ENCODE results near the gene OR56A5.
A peak's percentile ranks its signal among the peaks of the same experiment; 100 is the strongest.
"Not testable (repeated sequence)": the region's sequence is repeated elsewhere in the genome, so short reads cannot be mapped to it uniquely, and the experiment has no call there.

OR56A5 gene, protein sequence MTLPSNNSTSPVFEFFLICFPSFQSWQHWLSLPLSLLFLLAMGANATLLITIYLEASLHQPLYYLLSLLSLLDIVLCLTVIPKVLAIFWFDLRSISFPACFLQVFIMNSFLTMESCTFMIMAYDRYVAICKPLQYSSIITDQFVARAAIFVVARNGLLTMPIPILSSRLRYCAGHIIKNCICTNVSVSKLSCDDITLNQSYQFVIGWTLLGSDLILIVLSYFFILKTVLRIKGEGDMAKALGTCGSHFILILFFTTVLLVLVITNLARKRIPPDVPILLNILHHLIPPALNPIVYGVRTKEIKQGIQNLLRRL

DNA sequence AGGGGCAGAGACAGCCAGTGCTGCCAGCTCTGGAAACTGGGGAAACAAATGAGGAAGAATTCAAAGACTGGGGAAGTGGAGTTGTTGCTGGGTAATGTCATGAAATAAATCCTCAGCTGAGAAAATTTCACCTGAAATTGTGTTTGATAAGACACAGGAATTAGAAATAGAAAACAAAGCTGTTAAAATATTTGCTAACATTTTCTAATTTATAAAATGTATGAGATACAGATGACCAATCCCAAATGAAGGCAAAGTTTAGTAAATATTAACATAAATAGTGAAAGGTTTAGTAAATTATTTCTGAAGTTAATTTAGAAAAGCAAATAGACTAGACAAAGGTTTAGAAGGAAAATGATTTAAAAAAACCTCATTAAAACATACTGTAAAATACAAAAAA lies at the start of gene OR56A5:
TSS of gene OR56A5 (minus strand) at position 101 of the 400 bp plus-strand sequence. CDS start at position 101, 0 bp downstream.
- no peak for DNase-seq (ENCODE audit: low read depth)

DNA sequence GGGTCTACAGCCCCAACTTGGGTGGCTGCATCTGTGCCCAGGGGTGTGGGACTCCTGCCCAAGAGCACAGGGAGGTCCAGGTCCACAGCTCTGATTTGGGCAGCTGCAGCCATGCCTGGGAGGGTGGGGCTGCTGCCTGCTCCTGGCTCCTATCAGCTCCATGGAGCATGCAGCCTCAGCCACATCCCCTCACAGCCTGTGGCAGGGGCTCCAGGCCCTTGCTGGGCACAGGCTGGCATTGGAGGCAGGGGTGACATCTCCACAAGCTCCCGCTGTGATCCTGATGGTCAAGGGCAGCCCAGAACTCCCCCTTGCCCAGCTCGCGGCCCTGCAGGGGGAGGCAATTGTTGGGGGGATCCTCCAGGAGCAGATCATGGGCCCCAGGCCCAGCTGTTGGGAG lies 44.7 kb upstream of the OR56A5 start:
- no peak for DNase-seq (ENCODE audit: low read depth)

DNA sequence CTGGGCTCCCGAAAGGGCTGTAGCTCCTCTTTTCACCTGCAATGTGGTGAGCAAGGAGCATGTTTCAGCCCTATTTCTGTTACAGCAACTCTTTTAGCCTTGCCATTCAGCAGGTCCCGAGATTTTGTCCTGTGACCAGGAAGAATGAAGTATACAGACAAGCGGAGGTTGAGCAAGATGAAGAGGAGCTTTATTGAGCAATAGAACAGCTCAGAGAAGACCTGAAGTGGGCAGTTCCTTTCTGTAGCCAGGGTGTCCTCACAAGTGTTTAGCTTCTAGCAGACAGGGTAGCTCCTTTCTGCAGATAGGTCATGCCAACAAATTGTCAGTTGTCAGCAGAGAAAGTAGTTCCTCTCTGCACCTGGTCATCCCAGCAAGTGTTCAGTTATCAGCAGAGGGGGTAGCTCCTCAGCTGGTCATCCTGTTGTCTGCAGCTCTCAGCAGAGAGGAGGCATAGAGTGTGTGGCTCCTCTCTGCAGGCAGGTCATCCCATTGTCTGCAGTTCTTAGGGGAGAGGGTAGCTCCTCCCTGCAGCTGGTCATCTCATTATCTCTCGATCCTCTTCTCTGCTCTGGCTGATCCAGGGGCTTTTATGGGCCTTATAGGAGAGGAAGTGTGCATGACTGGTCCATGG lies 43.9 kb upstream of the OR56A5 start:
- DNase-seq (ENCODE audit: low read depth): no peak

DNA sequence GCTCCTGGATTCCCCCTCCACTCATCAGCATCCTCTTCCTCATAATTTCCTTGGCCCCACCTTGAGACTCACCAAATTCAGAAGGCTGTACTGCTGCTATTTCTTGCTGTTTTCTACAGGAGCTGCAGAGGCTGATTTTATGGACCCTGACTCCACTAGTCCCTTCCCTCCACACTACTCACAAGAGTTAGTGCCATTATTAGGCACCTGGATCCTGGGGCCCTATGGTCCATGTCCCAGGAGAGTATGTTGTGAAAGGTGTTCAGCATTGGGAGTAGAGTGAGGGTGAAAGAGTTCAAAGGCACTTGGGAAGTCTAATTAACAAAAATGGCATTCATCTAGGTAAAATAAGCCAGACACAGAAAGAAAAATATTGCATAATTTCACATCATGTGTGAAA lies 38.6 kb upstream of the OR56A5 start, which contains the start of gene OR56A4:
TSS of gene OR56A4 (minus strand) at position 101 of the 400 bp plus-strand sequence. CDS start 3,954 bp downstream, outside the sequence.
- no peak for DNase-seq (ENCODE audit: low read depth)

DNA sequence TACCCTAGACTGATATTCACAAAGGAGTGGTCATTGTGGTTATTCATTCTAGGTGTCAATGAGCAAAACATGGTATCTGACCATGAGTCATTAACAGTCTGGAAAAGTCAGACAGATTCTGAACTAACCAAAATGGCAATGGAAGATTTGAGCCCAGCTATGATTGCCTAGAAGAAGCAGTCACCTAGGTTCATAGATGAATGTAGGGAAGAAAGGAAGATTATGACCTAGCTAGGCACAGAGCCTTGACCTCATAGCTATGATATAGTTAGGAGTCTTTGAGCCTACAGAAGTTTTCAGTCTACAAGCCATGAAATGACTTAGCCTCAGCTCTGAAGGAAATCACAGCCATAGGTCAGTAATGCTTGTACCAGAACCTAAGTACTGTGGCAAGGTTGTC lies 38.1 kb upstream of the OR56A5 start:
- DNase-seq (ENCODE audit: low read depth): no peak

DNA sequence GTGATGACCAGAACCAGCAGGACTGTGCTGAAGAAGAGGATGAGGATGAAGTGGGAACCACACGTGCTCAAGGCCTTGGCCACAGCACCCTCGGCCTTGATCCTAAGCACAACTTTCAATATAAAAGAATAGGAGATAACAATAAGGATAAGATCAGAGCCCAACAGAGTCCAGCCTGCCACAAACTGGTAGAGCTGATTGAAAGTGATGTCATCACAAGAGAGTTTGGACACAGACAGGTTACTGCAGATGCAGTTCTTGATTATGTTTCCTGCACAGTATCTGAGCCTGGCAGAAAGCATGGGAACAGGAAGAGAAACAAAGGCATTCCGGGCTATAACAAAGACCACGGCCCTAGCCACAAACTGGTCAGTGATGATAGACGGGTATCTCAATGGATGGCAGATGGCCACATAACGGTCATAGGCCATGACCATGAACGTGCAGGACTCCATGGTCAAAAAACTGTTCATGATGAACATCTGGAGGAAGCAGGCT lies 34.0 kb upstream of the OR56A5 start:
- no peak for DNase-seq (ENCODE audit: low read depth)

DNA sequence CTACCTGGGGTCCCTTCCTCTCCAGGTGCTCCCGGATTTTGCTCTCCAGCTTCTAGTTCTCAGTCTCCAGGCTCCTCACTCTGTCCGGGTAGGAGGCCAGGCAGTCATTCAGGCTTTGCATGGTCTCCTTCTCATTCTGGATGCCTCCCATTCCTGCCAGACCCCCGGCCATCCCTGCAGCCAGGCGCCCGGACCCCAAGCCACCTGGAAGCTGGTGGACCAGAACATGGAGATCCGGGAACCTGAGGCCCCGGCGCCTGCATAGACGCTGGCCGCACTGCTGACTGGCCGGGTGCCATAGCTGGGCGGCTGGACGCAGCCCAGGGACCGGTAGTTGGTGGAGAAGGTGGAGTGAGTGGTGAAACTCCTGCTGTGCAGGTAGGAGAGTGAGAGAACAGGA lies 26.5 kb upstream of the OR56A5 start:
- no peak for DNase-seq (ENCODE audit: low read depth)

DNA sequence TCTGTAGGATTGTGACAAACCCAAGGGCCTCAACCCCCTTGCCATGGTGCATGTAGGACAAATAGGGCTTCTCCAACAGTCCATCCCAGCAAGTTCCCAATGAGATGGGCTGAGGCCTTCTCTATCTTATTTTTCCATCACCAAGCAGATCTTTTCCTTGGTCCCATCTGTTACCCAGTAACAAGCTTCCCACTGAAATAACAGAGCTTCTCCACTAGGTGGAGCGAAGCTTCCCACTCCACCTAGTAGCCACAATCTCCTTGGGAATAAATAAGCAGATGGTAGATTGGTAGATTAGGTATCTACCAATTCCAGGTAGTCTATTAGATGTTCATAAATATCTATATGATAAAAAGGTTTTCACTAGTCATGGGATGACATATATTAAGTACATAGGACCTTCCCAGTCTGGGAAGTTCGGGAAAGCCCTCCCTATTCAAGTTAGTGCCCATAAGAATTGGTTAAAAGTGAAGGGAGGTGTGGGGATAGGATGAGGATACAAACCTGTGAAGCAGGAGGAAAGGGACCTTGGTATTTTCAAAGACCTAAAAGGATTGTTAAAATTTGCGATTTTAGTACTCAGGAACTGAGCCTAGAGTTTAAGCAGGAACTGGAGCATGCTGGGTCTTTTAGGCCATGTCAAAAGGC lies 24.4 kb upstream of the OR56A5 start:
- DNase-seq (ENCODE audit: low read depth): peak; percentile 13

DNA sequence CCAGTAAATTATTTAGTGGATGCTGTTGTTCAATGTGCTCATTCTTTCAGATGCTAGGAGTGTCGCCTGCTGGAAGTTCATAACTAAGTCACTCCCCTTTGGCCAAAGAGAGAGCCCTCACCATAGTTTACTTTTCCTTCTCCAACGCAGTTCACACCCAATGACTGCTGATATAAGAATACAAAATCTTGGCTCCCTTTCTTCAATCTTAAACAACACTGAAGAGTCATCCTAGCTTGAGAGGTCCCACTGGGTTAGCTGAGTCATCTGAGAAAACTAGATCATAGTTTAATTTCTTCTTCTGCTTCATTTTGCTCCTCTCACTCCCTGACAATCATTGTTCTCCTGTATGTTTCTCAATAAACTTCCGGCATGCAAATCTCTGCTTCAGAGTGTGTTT lies 23.9 kb upstream of the OR56A5 start:
- no peak for DNase-seq (ENCODE audit: low read depth)

DNA sequence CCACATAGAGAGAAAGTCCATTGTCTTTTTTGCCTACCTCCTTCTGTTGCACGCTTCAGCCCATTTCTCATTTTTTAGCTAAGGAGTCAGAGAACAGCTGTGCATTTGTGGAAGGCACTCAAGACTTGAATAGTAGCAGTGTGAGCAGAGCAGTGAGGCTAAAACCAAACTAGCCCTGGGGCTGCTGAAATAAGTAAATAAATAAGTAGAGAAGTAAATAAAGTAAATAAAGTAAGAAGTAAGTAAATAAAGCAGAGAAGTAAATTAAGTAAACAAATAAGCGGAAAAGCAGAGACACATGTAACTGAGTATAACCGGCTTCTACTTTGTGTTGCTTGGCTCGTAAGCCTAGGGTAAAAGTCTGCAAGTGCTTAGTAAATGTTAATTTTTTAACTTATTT lies 20.9 kb upstream of the OR56A5 start:
- DNase-seq (ENCODE audit: low read depth): no peak

DNA sequence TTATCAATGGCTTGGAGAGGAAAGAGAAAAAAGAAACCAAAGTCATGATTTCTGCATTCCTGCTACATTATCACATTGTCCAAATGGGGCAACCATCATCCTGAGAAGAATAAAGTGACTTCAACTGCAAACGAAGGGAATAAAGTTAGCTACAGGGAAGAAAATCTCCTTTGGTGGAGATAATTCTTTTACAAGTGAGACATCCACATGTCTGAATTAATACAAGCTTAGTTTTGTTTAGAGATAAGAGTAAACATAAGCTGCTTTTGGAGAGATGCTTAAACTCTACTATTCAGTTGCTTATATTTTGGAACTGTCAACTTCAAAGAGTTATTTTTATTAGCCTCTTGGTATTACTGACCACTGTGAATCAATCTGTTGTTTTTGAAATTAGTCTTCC lies 18.6 kb upstream of the OR56A5 start, which contains the start of gene OR52L1:
TSS of gene OR52L1 (minus strand) at position 101 of the 400 bp plus-strand sequence. CDS start at position 46, 55 bp downstream.
- no peak for DNase-seq (ENCODE audit: low read depth)

DNA sequence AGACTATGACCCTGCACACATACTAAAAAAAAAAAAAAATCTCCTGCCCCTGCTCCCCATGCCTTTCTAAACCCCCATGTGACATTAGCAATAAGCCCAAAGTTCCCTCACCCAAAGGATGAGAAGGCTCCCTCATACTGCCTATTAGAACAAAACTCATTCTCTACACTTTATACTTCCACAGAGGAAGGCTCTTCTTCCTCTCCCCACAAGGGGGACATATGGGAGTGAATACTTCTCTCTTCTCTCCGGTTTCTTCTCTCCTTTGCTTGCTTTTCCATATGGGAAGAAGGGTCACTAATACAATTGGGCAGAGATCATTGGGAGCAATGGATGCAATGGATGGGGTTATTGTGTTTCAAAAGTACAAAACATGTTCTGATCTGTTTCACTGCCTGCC lies 15.1 kb upstream of the OR56A5 start:
- DNase-seq (ENCODE audit: low read depth): no peak

DNA sequence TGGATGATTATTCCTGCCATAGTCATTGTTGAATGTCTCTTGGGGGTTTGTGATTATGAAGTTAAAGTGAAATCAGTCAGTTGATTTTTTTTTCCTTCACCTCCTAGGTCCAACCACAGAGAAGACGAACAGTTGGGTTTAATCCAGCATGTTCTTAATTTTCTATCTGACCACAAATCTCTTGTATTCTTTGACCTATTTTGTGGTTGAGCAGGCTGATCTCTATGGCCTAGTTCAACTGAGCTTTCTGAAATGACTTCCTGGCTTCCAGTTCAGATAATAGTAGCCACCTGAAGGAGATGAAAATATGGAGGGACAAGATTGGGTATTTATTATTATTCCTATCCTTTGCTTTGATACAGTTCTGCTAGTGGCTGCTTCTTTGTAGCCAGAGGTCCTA lies 5.2 kb upstream of the OR56A5 start:
- DNase-seq (ENCODE audit: low read depth): no peak

DNA sequence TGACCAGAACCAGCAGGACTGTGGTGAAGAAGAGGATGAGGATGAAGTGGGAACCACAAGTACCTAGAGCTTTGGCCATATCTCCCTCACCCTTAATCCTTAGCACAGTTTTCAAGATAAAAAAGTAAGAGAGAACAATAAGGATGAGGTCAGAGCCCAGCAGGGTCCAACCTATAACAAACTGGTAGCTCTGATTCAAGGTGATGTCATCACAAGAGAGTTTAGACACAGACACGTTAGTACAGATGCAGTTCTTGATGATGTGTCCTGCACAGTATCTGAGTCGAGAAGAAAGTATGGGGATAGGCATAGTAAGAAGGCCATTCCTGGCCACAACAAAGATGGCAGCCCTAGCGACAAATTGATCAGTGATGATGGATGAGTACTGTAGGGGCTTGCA lies 586 bp downstream of the OR56A5 start:
- no peak for DNase-seq (ENCODE audit: low read depth)

DNA sequence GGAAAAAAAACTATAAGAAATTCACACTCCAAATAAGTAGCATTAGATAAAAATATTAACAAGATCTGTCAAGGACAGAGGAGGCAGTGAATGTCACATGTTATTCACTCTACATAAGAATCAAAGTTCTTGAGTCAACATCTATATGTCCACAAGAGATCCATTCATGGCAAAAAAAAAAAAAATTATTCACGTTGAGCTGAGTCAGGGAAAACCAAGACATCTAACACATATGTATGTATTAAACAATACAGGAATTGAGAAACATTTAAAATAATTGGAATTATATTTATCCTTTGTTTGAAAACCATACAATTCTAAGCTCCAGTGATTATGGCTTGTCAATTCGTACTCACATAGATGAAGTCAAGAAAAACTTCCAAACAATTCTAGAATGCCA lies 1.3 kb downstream of the OR56A5 start:
- no peak for DNase-seq (ENCODE audit: low read depth)

DNA sequence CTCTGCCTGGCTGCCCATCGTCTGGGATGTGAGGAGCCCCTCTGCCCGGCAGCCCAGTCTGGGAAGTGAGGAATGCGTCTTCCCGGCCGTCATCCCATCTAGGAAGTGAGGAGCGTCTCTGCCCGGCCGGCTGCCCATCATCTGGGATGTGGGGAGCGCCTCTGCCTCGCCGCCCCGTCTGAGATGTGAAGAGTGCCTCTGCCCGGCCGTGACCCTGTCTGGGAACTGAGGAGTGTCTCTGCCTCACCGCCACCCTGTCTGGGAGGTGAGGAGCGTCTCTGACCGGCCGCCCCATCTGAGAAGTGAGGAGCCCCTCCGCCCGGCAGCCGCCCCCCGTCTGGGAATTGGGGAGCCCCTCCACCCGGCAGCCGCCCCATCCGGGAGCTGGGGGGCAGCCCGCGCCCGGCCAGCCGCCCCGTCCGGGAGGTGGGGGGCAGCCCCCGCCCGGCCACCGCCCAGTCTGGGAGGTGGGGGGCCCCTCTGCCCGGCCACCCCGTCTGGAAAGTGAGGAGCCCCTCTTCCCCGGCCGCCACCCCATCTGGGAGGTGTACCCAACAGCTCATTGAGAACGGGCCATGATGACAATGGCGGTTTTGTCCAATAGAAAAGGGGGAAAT lies 7.5 kb downstream of the OR56A5 start:
- DNase-seq (ENCODE audit: low read depth): not testable (repeated sequence)

DNA sequence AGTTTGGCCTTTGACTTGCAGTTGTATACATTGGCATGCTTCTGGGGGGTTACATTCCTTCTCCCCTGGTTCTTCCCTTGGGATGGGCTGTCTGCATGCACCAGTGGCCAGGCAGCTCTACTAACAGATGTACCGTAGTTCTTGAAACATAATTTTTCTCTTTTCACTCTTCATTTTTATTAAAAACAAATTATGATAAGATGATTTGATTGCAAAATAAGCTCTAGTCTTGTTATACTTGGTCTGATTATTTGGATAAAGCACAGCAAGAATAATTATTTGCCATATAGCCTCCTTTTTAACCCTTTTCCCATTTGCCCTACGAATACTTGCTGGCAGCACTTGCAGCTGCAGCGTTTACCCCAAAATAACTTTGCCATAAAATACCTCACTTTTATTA lies 12.7 kb downstream of the OR56A5 start:
- DNase-seq (ENCODE audit: low read depth): no peak

DNA sequence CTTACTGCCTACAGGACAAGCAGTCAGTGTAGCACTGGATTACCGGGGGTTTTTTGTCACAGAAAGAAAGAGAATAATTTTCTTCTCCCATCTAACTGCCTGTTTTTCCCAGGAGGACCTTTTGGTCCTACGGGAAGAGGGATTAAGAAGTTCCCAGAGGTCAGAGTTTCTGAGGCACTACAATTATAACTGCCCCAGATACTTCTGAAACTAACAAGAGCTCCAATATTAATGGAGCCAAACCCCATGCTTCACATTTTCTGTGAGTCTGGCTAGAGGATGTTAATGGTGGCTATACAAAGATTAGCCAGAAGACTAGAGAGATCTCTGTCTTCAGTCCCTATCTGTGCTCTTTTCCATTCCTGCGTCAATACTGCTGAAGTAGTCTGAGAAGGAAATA lies 26.3 kb downstream of the OR56A5 start, which contains the start of gene OR56A3:
TSS of gene OR56A3 (plus strand) at position 301 of the 400 bp plus-strand sequence. CDS start 5,096 bp downstream, outside the sequence.
- DNase-seq (ENCODE audit: low read depth): no peak

DNA sequence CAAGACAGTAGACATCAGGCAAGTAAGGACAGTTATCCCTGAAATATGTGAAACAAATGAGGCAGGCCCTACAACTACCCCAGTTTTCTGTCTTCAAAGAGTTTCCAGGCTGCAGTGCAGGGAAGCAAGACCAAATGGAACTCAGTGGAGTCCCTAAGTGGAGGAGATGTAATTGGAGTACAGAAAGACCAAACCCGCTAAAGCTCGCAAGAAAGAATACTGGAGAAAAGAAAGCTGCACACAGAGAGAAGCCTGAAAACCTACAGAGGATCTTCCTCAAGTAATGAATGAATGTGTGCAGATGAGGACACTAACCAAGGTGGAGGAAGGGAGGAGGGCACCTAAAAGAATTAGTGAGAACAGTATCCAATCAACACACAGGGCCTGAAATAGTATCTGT lies 27.5 kb downstream of the OR56A5 start:
- DNase-seq (ENCODE audit: low read depth): no peak

DNA sequence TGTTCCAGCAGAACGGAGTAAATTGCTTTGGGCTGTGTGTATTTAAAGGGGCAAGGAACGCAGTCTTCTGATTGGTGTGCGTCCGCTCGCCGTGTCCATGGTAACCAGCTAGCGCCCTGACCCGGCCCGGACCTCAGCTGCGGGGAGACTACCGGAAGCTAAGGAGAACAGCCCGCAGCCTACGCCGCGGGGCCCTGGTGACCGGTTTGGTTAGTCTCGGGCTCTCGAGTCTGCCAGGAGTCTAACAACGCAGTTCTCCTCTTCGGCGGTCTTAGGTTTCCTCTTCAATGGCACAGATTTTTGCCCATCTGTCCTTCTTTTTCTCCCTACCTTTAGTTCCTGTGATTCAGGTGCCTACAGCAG lies 29.7 kb downstream of the OR56A5 start:
- no peak for DNase-seq (ENCODE audit: low read depth)

DNA sequence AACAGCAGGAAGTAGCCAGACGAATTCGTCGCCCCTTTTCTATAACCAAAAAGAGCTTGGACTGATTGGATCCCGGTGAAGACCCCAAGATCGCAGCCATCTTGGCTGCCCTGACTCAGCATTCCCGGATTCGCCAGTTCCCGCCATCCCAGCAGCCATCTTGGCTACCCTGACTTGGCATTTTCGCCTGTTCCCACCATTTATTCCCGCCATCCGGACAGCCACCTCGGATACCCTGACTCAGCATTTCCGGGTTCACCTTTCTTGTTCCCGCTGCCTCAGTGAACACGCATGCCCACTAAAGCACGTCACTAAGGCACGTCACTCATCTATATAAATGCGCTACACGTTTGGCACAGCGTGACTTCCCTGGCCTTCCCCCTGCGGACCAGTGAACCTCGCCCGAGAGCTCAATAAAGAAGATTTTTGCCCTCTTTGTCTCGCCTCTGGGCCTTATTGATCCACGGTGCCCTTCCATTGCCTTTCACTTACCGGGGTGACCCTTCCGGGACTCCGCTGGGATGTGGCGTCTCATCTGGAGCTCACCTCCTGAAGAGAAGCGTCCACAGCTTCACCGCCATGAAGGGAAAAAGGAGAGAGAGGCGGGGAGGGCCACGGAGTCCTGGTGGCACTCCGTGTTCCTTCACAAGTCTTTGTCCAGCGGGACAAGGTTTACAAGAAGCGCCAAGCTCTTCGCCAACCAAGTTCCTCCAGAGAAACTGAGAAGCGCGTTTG lies 30.3 kb downstream of the OR56A5 start:
- DNase-seq (ENCODE audit: low read depth): no peak

DNA sequence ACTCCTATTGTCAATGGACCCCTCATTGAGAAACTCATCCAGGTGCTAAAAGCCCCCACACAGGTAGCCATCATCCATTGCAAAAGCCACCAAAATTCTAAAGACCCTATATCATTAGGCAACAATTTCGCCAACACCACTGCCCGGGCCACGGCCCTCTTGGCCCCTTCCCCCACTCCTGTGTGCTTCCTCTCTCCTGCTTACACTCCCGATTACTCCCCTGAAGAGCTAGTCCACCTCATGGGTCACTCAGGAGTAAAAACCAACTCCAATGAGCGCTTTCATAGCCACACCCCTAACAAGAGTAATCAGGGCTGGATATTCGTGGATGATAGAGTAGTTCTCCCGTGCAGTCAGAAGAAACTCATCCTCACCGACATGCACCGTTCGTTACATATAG lies 35.2 kb downstream of the OR56A5 start:
- DNase-seq (ENCODE audit: low read depth): no peak
